Middle frontal gyrus (tissue), 1 donor: ENCODE data around the gene SLC41A1.
"Not testable (repeated sequence)": the region's sequence is repeated elsewhere in the genome, so short reads cannot be mapped to it uniquely, and the experiment has no call there.

ENCODE experiments used
- DNase-seq: peaks from one replicate; pipeline ENCODE4 v3.0.0-alpha.2; 2015; ENCODE audit warnings: low spot score; ENCODE audit errors: extremely low spot score

Gene SLC41A1

DNA sequence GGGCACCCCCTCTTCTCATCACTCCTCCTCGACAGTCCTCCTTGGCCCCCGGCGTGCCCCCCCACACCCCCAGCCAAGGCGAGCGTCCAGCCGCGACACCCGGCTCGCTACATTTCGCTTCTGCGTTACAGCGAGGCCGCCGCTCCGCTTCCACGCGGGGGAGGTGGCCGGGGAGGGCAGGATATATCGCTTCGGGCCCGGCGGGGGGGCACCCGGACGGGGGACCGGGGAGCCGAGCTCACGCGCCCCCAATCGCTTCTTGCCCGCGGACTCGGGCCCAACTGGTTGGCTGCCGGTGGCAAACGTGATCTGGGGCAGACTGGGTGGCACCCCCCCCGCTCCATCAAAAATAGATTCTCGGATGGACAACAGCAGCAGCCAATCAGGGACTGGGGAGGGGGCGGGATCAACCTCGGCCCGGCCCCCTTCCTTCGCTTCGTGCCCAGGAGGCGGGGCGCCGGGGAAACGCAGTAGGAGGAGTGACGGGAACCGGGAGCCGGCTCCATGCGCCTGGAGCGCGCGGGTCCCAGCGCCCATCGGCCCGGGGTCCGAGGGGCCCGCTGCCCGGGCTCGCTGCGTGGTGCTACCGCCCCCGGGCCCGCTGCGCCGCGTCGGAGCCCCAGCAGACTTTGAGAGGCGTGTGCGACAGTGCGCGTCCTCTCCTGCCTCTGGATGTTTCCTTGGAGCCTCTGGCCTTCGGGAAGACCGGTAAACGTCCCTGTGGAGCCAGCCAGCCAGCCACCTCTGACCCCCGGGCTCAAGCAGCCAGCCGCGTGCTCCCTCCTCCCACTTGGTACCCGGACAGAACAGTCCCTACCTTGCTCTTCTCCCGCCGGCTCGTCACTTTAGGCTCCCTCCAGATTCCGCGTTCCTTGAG is at the start of gene SLC41A1:
Gene SLC41A1 (minus strand): TSS at position 321 of the 877 bp plus-strand sequence. CDS start 2,757 bp downstream, outside the sequence.
- DNase-seq: peak; percentile 85

DNA sequence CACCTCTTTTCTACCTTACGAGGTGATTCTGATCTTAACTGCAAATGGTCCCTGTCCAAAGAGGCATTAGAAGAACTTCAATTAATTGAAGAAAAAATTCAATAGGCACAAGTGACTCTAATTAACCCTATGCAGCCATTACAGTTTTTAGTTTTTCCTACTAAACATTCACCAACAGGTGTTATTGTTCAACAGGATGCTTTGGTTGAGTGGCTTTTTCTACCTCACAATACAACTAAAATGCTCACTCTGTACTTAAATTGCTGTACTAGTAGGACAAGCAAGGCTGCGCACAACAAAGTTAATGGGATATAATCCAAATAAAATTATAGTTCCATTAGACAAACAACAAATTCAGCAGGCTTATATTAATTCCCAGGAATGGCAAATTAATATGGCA is 48.5 kb upstream of the SLC41A1 start:
- DNase-seq: no peak

DNA sequence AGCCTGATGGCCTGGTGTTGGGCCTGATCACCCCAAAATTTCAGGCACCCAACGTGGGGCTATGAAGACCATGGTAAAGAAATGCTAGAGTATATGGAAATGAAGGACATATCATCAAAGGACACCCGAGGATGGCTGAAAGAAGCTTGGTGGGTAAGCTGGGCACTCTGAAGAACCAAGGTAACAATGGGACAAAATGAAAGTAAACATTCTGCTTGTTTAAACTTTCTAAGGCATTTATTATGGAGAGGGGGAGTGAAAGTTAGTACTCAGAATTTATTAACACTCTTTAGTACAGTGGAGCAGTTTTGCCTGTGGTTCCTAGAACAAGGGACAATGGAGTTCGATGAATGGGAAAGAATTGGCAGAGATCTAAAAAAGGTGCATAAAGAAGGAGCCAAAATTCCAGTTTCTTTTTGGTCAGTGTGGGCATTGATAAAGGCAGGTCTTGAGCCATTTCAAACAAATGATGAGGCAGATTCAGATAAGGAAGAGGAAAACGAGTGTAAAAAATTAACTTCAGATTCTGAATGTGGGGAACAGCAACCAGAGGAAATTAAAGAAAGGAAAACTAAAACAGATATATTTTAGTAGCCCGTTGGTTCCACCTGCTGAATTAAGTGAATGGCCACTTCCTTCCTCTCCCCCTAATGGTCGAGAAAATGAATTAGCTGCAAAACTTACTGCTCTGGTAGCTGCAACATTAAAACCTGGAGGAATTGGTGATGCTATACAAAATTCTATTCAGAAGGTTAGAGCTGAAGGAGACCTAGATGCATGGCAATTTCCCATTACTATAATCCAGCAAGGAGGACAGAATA is 45.4 kb upstream of the SLC41A1 start:
- DNase-seq: no peak

DNA sequence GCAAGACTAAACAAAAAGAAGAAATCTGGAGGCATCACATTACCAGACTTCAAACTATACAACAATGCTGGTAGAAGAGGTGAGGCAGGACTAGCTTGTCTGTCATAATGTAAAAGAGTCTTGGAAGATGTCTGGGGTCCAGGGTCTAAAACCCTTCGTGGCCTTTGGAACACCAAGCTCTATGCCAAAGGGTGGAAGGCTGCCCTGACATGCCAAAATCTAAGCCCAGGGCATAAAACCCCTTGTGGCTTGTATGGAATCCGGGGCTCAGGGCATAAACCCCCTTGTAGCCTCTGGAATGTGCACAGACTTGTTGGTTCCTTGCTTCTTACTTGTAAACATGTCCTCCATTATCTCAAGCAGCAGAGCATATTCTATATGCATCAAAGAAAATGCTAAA is 44.5 kb upstream of the SLC41A1 start:
- DNase-seq: not testable (repeated sequence)

DNA sequence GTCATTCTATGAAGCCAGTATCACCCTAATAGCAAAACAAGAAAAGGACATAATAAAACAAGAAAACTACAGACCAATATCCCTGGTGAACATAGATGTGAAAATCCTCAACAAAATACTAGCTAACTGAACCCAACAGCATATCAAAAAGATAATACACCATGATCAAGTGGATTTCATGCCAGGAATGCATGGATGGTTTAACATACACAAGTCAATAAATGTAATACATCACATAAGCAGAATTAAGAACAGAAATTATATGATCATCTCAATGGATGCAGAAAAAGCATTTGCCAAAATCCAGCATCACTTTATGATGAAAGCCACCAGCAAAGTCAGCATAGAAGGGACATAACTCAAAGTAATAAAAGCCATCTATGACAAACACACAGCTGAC is 43.4 kb upstream of the SLC41A1 start:
- DNase-seq: no peak

DNA sequence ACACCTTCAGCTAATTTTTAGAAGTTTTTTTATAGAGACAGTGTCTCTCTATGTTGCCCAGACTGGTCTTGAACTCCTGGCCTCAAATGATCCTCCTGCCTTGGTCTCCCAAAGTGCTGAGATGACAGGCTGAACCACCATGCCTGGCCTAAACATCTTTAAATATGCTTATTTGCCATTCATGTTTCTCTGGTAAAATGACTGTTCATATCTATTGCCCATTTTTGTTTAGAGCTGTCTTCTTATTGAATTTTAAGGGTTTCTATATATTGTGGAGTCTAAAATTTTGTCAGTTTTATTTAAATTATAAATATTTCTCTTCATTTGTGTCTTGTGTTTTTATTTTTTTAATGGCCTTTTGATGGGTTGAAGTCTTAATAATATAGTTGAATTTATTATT is 40.0 kb upstream of the SLC41A1 start:
- no peak for DNase-seq

DNA sequence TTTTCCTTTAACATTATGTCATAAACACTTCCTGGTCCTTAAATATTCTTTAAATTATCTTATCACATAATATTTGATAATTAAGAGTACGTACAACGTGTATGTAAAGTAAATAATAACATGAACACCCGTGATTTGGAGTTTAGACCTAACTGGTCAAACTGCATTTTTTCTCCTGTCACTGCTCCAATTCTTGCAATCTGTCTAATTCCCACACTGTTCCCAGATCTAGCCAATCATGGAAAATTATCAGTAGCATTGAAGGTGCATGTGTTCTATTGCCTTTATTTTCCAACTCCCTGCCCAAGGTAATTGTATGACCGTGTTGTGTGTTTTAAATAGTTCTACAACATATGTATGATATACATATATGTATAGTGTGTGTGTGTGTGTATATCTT is 39.0 kb upstream of the SLC41A1 start:
- no peak for DNase-seq

DNA sequence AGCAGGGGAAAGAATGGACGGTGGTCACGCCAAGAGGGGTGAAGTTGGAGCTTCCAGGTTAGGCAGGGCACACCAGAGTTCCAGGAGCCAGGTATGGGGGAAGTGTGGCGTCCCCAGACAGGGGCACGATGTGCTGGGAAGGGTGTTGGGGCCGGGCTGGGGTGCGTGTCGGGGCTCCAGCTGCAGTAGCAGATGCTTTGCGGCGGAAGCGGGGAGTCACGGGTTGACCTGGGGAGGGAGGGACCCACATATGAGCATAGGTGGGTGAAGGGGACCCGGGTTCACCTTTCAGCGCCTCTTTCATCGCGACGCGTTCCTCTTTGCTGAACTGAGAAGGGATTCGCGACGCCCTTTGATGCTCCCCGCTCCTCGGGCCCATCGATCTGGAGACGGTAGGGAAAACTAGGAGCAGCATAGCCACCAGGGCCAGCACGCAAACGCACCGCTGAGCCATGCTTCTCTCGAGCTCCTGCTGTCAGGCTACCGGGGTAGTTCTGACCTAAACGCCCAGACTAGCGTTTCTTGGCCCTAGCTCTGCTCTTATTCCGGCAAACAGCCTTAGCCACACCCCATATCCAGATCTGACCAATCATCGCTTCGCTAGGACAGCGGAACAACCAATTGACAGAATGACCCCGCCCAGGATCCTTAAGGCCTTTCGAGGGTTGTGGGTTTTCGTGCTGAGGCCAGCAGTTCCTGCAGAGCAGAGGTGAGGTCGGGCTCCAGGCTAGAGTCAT is 36.8 kb upstream of the SLC41A1 start, which contains the start of gene PM20D1:
Gene PM20D1 (minus strand): TSS at position 514 of the 737 bp plus-strand sequence. CDS start 60 bp downstream, at position 454.
- peak; percentile 66 for DNase-seq

DNA sequence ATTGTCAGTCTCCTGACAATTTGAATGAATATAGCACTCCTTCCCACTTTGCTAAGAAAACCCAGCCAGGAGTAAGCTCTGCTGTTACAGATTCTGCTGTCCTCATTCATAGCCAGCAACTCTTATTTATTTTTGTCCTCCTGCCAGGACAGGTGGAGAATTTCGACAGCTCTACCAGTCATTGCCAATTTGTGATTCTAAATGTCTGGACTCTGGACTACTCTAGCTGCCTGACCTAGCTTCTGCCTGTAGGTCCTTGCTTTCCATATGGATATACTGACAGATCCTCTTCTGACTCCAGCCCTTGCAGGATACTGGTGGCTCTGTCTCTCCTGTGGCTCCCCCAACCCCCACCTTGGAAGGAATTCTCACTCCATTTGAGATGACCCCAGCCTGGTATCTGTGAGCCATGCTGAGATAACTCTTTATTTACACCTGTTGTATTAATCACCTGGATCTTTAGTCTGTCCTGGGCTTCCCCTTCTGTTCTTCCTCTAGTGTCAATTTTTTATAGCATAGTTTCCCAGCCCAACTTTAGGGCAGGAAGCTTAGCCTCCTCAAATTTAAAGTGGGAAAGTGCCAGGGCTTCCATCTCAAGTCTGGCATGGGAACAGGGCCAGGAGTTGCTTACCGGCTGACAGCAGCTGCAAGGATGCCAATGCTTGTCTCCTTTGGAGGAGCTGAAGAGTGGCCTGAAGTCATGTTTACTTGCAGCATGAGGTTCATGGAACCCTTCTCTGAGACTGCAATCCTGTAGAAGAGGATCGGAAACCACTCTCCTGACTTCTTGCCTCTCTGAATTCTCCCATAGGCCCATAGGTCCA is 30.2 kb upstream of the SLC41A1 start:
- no peak for DNase-seq

DNA sequence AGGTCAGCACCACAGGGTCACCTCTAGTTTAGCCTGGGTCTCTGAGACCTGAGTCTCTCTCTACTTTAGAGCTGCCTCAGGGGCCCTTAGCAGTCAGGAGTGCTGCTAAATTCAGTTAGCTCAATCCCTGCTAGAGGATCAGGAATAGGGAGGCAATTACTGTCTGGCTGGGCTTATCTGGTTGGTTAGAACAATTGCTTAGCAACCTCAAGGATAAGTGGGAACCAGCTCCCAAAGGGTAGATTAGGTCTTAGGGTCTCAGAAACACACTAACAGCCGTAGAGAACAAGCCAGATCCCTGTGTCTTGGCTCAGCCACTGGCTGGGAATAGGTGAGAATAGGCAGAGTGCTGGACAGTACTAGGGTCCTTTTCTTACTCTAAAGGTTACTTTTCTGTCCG is 29.2 kb upstream of the SLC41A1 start:
- DNase-seq: no peak

DNA sequence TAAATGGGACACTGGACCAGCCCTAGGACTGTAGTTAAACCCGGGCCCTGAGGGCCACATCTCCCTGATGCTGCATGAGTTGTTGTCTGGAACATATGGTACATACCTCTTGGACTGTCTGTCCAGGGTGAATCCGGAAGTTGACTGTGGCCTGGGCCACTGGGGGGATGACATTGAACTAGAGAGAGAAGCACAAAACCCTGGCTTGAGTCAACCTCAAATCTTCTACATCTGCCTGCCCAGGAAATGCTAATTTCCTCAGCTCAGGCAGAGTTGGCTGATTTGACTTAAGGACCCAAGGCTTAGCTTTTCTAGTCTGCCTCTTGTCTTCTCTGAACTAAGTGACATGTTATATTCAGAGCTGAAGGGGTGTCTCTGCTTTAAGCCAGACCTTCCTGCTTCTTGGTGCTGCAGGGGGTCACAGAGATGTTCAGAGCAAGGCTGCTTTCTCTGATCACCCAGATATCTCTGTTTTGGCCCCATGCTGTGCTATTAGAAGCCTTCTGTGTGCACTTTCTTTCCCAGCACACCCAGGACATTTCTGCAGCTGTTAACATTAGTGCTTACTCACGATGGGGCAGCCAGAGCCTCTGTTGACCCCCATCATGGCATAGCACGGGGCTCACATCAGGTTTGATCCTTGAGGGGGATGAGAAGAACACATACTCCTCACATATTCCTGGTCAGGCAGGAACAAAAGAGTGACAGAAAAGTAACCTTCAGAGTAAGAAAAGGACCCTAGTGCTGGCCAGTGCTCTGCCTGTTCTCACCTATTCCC is 27.3 kb upstream of the SLC41A1 start:
- DNase-seq: no peak

DNA sequence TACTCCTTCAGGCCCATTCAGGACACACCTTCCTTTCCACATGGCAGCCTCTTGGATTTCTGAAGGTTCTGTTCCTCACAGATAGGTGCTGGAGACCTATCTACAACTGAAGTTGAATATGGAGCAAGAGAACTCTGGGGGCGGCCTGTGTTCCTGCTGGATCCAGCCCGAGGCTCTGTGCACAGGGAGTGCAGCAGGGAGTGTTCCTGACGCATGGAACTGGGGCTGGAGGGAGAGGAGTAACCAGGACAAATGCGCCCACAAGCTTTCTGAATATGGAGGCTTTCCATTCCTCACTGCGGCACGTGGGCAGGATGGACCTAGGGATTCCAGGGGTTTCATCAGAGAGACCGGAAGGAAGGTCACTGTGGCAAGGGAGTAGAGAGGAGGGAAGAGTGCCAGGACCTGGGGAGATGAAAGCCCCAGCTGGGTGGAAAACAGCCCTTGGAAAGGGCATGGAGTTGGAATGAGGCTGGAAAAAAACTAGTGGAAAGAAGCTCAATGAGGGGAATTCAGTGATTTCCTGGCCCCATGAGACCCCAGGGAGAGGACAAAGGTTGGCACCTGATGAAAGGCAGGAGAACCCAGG is 24.5 kb upstream of the SLC41A1 start:
- no peak for DNase-seq

DNA sequence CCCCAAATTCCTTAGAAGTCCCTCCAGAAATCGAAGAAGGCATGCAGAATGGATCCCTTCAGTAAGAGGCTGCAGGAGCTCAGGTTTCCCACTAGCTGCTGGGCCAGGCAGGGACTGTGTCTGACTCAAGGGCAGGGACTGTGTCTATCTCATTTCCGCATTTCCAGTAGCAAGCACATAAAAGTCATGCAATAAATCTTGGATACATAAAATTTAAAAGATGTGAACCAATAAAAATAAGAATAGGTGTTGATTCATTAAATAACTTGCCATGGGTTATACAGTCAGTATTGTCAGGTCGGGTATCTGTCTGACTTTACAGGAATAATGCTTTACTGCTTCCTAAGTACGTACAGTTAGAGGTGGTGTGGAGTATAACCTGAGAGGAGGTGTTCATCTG is 21.8 kb upstream of the SLC41A1 start:
- DNase-seq: no peak

DNA sequence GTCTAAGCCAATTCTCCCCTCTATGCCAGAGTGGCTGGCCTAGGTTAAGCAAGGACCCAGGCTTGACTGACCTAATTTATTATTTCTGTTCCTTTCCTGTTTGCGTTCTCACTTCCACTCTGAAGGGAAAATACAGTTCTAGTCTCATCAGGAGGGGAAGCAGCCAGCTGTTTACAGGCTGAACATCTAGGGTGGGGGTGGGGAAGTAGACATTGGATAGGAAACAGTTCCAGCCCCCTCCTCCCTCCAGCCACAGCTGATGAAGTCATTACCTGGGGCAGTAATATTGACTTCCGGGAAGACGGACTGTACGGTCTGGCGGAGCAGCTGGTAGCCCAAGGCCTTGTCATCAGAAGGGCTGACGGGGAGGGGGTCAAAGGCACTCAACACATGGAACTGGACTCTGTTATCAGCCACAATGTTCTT is 19.3 kb upstream of the SLC41A1 start:
- no peak for DNase-seq

DNA sequence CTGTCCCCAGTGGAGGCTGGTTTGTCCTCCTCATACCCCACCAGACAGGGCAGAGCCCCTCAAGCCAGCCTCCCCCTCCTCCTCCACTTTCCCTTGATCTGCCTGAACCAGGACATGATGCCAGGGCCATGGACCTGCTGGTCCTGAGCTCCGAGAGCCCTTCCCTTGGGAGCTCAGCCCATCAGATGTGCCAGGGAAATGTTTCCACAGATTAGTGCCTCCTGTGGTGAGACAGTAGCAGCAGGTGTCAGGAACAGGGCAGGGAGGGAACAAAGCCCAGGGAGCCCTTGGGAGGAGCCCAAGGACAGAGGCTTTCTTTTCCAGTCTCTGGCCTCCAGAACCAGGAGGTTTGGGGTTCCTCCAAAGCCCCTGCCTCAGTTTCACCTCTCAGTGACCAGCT is 14.6 kb upstream of the SLC41A1 start:
- DNase-seq: no peak

DNA sequence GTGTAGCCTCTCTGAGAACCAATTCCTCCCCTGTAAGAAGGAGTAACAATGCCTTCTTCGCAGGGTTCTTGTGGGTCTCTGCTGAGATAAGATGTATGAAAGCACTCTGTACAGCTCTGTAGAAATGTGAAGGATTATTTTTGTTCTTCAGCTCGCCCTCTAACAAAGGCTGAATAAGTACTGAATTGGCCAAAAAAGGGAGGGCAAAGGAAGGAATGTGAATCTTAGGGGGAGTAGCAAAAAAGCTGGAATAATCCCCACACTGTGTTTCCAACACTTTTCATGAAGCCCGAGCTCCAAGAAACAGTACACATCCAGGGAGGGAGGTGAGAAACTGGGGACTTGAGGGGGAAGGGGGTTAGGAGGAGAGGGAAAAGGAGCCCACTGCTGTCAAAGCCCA is 14.0 kb upstream of the SLC41A1 start:
- DNase-seq: no peak

DNA sequence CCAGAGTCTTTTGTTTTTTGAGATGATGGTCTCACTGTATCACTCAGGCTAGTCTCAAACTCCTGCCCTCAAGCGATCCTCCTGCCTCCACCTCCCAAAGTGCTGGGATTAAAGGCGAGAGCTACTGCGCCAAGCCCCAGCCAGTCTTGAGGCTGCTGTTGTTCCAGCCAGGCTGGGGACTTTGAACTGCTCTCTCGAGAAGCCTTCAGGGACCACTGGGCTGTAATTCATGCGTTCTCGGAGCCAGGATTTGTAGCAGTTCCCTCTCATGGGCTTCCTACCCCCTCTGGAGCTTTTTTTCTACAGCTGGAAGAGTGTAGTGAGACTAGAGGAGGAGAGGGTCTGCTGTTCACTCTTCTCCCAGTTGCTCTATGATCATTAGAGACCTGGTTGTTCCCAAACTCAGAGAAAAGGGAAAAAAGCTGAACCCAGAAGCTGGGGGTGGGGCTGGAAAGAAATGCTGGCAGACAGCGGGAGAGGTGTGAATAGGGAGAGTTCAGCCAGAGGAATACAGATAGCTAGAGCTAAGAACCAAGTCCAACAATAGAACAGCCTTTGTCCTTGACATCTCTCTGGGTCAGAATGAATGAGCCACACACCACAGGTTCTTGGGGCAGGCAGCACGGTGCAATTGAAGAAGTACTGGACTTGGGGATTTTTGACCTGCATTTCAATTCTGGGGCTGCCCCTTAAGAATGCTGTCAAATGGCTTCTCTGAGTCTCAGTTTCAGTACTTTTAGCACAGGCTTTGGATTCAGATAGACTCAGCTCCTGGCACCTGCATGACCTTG is 13.2 kb upstream of the SLC41A1 start:
- DNase-seq: no peak

DNA sequence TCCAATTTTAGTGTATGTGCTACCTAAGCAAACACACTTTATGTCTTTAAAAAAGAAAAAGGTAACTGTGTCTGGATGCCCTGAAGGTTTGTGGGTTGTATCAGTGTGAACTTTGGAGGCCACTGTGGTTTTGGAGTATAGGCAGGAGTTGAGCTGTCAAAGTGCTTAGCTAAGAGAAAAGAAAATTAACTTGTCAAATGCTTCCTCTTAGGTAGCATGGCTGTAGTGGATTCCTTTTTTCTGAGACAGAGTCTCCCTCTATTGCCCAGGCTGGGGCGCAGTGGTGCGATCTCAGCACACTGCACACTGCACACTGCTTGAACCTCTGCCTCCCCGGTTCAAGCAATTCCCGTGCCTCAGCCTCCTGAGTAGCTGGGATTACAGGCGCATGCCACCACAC is 11.2 kb upstream of the SLC41A1 start:
- DNase-seq: no peak

DNA sequence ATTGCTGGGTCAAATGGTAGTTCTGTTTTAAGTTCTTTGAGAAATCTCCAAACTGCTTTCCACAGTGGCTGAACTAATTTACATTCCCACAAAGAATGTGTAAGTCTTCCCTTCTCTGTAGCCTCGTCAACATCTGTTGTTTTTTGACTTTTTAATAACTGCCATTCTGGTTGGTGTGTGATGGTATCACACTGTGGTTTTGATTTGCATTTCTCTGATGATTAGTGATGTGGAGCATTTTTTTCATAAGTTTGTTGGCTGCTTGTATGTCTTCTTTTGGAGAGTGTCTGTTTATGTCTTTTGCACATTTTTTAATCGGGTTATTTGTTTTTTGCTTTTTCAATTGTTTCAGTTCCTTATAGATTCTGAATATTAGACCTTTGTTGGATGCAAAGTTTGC is 10.3 kb upstream of the SLC41A1 start:
- DNase-seq: not testable (repeated sequence)
